HepG2 (cell line): ENCODE measurements around the gene PRKACA. TPM values are rescaled to one million over a fixed set of nuclear protein-coding genes. Genes with fewer than 3 reads are reported as not detected.

ENCODE experiments used
- KMT2A ChIP-seq: sonication (generic); formaldehyde crosslinking; IDR thresholded peaks from 2 replicates; pipeline ENCODE4 v1.4.0; 2020; ENCODE audit warnings: missing genetic modification reagents
- SNAPC4 ChIP-seq: sonication (generic); formaldehyde crosslinking; IDR thresholded peaks from 2 replicates; pipeline ENCODE4 v1.4.0; 2020; ENCODE audit warnings: mild to moderate bottlenecking, missing genetic modification reagents
- TFDP1 ChIP-seq: IDR thresholded peaks from 2 replicates; pipeline ENCODE4 v1.6.1; 2016; ENCODE audit warnings: missing compliant biosample characterization, missing genetic modification reagents, borderline replicate concordance
- TGIF2 ChIP-seq: IDR thresholded peaks from 2 replicates; pipeline ENCODE4 v1.6.1; 2016; ENCODE audit warnings: control low read depth, missing compliant biosample characterization
- ZBTB38 ChIP-seq: sonication (generic); formaldehyde crosslinking; IDR thresholded peaks from 2 replicates; pipeline ENCODE4 v1.5.1; 2020; ENCODE audit warnings: mild to moderate bottlenecking, missing genetic modification reagents
- ZBTB39 ChIP-seq: sonication (generic); formaldehyde crosslinking; IDR thresholded peaks from 2 replicates; pipeline ENCODE4 v1.5.0; 2020; ENCODE audit warnings: missing genetic modification reagents
- ZFP41 ChIP-seq: sonication (generic); formaldehyde crosslinking; IDR thresholded peaks from 2 replicates; pipeline ENCODE4 v1.4.0; 2020; ENCODE audit warnings: mild to moderate bottlenecking, missing genetic modification reagents, borderline replicate concordance
- ZFY ChIP-seq: sonication (generic); formaldehyde crosslinking; IDR thresholded peaks from 2 replicates; pipeline ENCODE4 v1.4.0; 2020; ENCODE audit warnings: missing genetic modification reagents
- ZNF468 ChIP-seq: sonication (generic); formaldehyde crosslinking; IDR thresholded peaks from 2 replicates; pipeline ENCODE4 v1.8.0; 2022; ENCODE audit warnings: mild to moderate bottlenecking, moderate library complexity, missing genetic modification reagents
- ZNF770 ChIP-seq: sonication (generic); formaldehyde crosslinking; IDR thresholded peaks from 2 replicates; pipeline ENCODE4 v1.5.0; 2020; ENCODE audit warnings: mild to moderate bottlenecking, missing genetic modification reagents
- polyA plus RNA-seq, 8 experiments: library from polyadenylated mRNA; depleted of rRNA in 3 of 8; stranded (reverse) in 7 of 8; unstranded in 1 of 8; fragments of >200 nt; fragmentation: Illumina TruSeq in 4 of 8; extraction: Trizol in 4 of 8; gene quantifications; 2 replicates each; pipeline versions ENCODE4 v1.2.1 to v1.2.3, GENCODE V29; 2011 to 2016; ENCODE audit warnings: low read depth in 4 of 8, missing spikeins in 1 of 8, mixed read lengths in 1 of 8; ENCODE audit not compliant: insufficient read depth in 1 of 8
- total RNA-seq, 5 experiments: library from RNA; depleted of rRNA; stranded (reverse); fragments of >200 nt; fragmentation: Illumina TruSeq; extraction: Trizol; gene quantifications; 2 replicates each; pipeline ENCODE4 v1.2.3, GENCODE V29; 2016; ENCODE audit warnings: low read depth in 1 of 5

PRKACA gene
- total and polyA plus RNA-seq, 2 of the 13 experiments (the other 11 are each of a cell fraction or from before 2014, with no cell fraction given): 11.0 to 18.2 TPM

GRCh38 chr19:14138576-14139265 lies 21.2 kb upstream of the PRKACA start (continued):
- TF ChIP-seq ZBTB39 (CRISPR knock-in tag): no peak
- no peak for TF ChIP-seq TGIF2 (CRISPR knock-in tag)
- TF ChIP-seq TFDP1 (CRISPR knock-in tag): no peak
- TF ChIP-seq SNAPC4: no peak
- TF ChIP-seq ZFP41 (CRISPR knock-in tag): no peak
- no peak for TF ChIP-seq KMT2A (CRISPR knock-in tag)
- TF ChIP-seq ZBTB38 (CRISPR knock-in tag): no peak
- peak; percentile 82 for TF ChIP-seq ZNF770
- TF ChIP-seq ZNF468: no peak
- peak; percentile 27; the same call in 1 of the 2 replicates for TF ChIP-seq ZFY (CRISPR knock-in tag)
